Panc1 (cell line): ENCODE measurements around the gene ECM1.

Experiments
- CTCF ChIP-seq: fragments of 450-650 bp; IDR thresholded peaks from 2 replicates; pipeline ENCODE4 v1.5.1; 2017; ENCODE audit warnings: mild to moderate bottlenecking
- POLR2AphosphoS5 ChIP-seq: IDR thresholded peaks from 2 replicates; pipeline ENCODE4 v1.6.1; 2012; ENCODE audit warnings: mild to moderate bottlenecking, low read depth, low read length, moderate library complexity
- REST ChIP-seq, 2 experiments: IDR thresholded peaks; 2 replicates each; pipeline ENCODE4 v1.6.1; 2011 to 2012; ENCODE audit warnings: low read depth in 2 of 2, control low read depth in 1 of 2, low read length in 1 of 2, mild to moderate bottlenecking in 1 of 2, moderate library complexity in 1 of 2; ENCODE audit not compliant: insufficient read depth in 1 of 2
- SIN3A ChIP-seq: IDR thresholded peaks from 2 replicates; pipeline ENCODE4 v1.6.1; 2012; ENCODE audit warnings: low read depth, mild to moderate bottlenecking, low read length, moderate library complexity, borderline replicate concordance; ENCODE audit not compliant: insufficient read depth
- TCF7L2 ChIP-seq: IDR thresholded peaks from 2 replicates; pipeline ENCODE4 v1.6.1; 2011; ENCODE audit warnings: mild to moderate bottlenecking, low read depth, low read length, inconsistent platforms

GRCh38 chr1:150477733-150478132 is 30.2 kb upstream of the ECM1 start:
- TF ChIP-seq CTCF (no peak), POLR2AphosphoS5 (no peak), REST (IDR thresholded peaks at IDR 0.05; ENCODE audit: insufficient read depth in 1 of 2, low read depth in 2 of 2, low read length in 1 of 2) (no peak), TCF7L2 (no peak), SIN3A (no peak)
